MG63 (cell line): Measurements from ENCODE around the gene PROSER2. TPM values are rescaled to one million over a fixed set of nuclear protein-coding genes. Genes with fewer than 3 reads are reported as not detected.
A peak's percentile ranks its signal among the peaks of the same experiment; 100 is the strongest.
"Not testable (repeated sequence)": the region's sequence is repeated elsewhere in the genome, so short reads cannot be mapped to it uniquely, and the experiment has no call there.

ENCODE experiments used
- DNase-seq: peaks from one replicate; pipeline ENCODE4 v3.0.0-alpha.2; 2020
- H3K27me3 ChIP-seq: fragments of 250-450 bp; sonication (Bioruptor Pico); 2 replicates; pipeline ENCODE4 v1.5.1; 2020; ENCODE audit warnings: mild to moderate bottlenecking, moderate library complexity
- H3K36me3 ChIP-seq: fragments of 250-450 bp; sonication (Bioruptor Pico); 2 replicates; pipeline ENCODE4 v1.5.1; 2020; ENCODE audit warnings: mild to moderate bottlenecking, moderate library complexity
- H3K4me3 ChIP-seq: fragments of 250-450 bp; sonication (Bioruptor Pico); 2 replicates; pipeline ENCODE4 v1.5.1; 2020; ENCODE audit warnings: mild to moderate bottlenecking, moderate library complexity
- H3K9me3 ChIP-seq: fragments of 250-450 bp; sonication (Bioruptor Pico); 2 replicates; pipeline ENCODE4 v1.5.1; 2020; ENCODE audit warnings: mild to moderate bottlenecking, moderate library complexity
- total RNA-seq: library from RNA; depleted of rRNA; stranded (reverse); fragments of >200 nt; shearing (Covaris generic); gene quantifications from 2 replicates; pipeline ENCODE4 v1.2.3, GENCODE V29; 2014; ENCODE audit warnings: low replicate concordance

The PROSER2 gene
- total RNA-seq, 1 experiment from 2014 or later = 2.1 TPM

DNA sequence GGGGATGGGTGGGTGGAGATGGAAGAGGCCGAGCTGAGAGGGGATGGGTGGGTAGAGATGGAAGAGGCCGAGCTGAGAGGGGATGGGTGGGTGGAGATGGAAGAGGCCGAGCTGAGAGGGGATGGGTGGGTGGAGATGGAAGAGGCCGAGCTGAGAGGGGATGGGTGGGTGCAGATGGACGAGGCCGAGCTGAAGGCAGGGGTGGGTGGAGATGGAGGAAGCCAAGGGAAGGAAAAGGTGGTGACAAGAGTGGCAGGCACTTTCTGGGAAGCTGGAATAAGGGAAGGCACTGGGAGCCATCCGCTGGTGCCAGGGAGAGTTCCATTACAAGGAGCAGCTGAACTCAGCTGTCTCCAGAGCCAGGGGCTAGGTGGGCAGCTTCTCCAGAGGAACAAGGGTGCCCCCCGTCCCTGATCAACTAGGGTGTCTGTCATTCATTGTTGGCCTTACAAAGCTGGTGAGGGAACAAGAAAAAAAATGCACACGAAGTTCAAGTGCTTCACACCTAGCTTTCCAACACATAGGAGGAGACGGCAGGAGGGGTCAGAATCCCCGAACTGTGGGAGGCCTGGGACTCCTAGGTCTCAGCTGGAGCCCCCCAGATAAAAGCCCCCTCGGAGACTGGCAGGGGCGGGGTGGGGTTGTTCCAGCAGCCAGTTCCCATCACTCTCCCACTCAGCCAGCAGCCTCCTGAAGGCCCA, 62.4 kb downstream of the PROSER2 start:
- no peak for DNase-seq
- no peaks in the 10 kb centered on the region for H3K9me3 ChIP-seq
- H3K4me3 ChIP-seq = no peak overlapping the region
- H3K27me3 ChIP-seq = no peaks in the 10 kb centered on the region
- no peaks in the 10 kb centered on the region for H3K36me3 ChIP-seq

DNA sequence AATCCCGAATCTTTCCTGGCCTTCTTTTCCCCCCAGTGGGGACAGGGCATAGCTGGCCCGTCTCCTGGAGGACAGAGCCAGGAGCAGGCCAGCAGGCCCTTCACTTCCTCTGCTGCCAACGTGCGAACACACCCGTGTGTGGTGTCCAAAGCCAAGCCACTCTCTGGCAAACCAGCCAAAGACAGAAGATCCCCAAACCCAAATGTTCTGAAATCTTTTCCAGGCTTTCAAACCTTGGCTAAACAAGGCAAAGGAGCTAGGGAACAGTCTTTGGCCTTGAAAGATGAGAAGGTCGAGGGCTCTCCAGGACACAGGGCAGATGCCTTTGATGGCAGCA, 63.0 kb downstream of the PROSER2 start:
- no peak for DNase-seq
- no peaks in the 10 kb centered on the region for H3K9me3 ChIP-seq
- H3K27me3 ChIP-seq = no peaks in the 10 kb centered on the region
- no peaks in the 10 kb centered on the region for H3K36me3 ChIP-seq
- no peak overlapping the region for H3K4me3 ChIP-seq

GRCh38 chr10:11886851-11887250, 63.7 kb downstream of the PROSER2 start:
- Histone ChIP-seq H3K9me3 (no peaks in the 10 kb centered on the region), H3K4me3 (no peak overlapping the region), H3K36me3 (no peaks in the 10 kb centered on the region), H3K27me3 (no peaks in the 10 kb centered on the region)
- DNase-seq = peak; percentile 26

DNA sequence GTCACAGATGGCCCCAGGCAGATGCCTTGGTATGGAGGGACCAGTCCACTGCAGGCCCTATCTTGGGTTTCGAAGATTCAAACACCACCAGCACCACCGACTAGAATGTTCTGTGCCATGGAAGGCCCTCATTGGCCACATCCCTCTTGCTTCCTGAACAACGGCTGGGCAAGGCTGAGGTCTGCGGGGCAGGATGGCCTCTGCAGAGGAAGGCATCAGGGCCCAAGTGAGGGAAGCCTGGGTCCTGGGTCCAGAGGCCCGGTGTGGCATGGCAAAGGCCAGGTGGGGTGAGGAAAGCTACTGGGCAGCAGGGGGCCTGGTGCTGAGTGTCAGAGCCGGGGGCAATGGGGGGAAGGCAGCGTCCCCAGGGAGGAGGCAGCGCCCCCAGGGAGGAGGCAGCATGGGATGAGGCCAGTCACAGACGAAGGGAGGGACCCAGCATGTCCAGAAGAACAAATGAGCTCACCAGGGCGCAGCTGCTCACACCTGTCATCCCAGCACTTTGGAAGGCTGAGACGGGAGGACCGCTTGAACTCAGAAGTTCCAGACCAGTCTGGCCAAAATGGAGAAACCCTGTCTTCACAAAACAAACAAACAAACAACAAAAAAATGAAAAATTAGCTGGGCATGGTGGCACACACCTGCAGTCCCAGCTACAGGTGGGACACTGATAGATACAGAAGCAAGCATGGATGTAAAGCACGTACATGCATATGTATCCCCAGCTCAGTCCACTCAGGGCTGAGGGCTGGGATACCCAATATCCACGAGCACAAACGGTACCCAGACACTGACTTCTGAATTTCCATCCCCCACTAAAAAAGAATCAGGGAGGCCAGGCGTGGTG, 64.4 kb downstream of the PROSER2 start:
- no peak for DNase-seq
- Histone ChIP-seq H3K27me3 (no peaks in the 10 kb centered on the region), H3K4me3 (no peak overlapping the region), H3K9me3 (no peaks in the 10 kb centered on the region), H3K36me3 (no peaks in the 10 kb centered on the region)

GRCh38 chr10:11889263-11889662, 66.1 kb downstream of the PROSER2 start:
- H3K9me3 ChIP-seq, H3K27me3 ChIP-seq, H3K4me3 ChIP-seq, H3K36me3 ChIP-seq, DNase-seq: not testable (repeated sequence)

GRCh38 chr10:11891776-11892486, 68.8 kb downstream of the PROSER2 start:
- no peaks in the 10 kb centered on the region for H3K27me3 ChIP-seq
- H3K9me3 ChIP-seq = no peaks in the 10 kb centered on the region
- no peak for DNase-seq
- H3K4me3 ChIP-seq = no peak overlapping the region
- H3K36me3 ChIP-seq = no peaks in the 10 kb centered on the region

DNA sequence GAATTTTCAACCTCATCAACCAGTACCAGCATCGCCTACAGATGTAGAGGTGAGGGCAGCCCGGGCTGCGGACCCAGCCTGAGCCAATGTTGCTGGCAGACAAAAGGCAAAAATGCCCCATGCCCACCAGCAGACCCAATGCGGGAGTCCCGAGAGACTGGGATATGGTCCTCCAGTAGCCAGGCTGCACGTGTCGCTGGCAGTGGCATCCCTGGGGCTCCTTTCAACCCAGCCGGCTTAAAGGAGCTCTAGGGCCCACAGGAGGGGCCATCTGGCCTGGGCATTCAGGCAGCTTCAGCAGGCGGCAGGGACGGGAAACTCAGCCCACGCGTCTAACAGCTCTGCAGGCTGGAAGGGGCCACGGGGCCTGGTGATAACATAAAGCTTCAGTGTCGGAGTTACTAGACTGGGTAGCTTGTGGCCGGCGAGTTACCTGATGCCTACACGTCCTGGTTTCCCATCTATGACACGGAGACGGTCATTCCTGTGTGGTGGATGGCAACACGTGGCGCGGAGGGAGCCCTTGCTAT, 70.7 kb downstream of the PROSER2 start:
- no peak overlapping the region for H3K4me3 ChIP-seq
- no peak for DNase-seq
- H3K9me3 ChIP-seq = no peaks in the 10 kb centered on the region

GRCh38 chr10:11894381-11895107, 71.4 kb downstream of the PROSER2 start:
- Histone ChIP-seq H3K9me3 (no peaks in the 10 kb centered on the region), H3K27me3 (no peaks in the 10 kb centered on the region), H3K4me3 (no peak overlapping the region), H3K36me3 (no peaks in the 10 kb centered on the region)
- DNase-seq = no peak

More for the DNA sequence above, 70.7 kb downstream of the PROSER2 start:
- no peaks in the 10 kb centered on the region for H3K36me3 ChIP-seq
- no peaks in the 10 kb centered on the region for H3K27me3 ChIP-seq

GRCh38 chr10:11895108-11895466, 71.9 kb downstream of the PROSER2 start:
- DNase-seq = no peak

GRCh38 chr10:11895598-11895997, 72.4 kb downstream of the PROSER2 start:
- Histone ChIP-seq H3K36me3 (no peaks in the 10 kb centered on the region), H3K4me3 (no peak overlapping the region), H3K9me3 (no peaks in the 10 kb centered on the region), H3K27me3 (no peaks in the 10 kb centered on the region)
- DNase-seq = no peak

More at GRCh38 chr10:11895108-11895466, 71.9 kb downstream of the PROSER2 start:
- no peak overlapping the region for H3K4me3 ChIP-seq
- H3K36me3 ChIP-seq = no peaks in the 10 kb centered on the region
- H3K9me3 ChIP-seq = no peaks in the 10 kb centered on the region
- no peaks in the 10 kb centered on the region for H3K27me3 ChIP-seq

- Histone ChIP-seq H3K4me3 (no peak overlapping the region), H3K27me3 (no peaks in the 10 kb centered on the region), H3K36me3 (no peaks in the 10 kb centered on the region), H3K9me3 (no peaks in the 10 kb centered on the region)
- no peak for DNase-seq
Measured at GRCh38 chr10:11896549-11897200, 73.5 kb downstream of the PROSER2 start.

- H3K27me3 ChIP-seq = no peaks in the 10 kb centered on the region
- H3K9me3 ChIP-seq = no peaks in the 10 kb centered on the region
- no peaks in the 10 kb centered on the region for H3K36me3 ChIP-seq
- no peak overlapping the region for H3K4me3 ChIP-seq
- no peak for DNase-seq
Measured at GRCh38 chr10:11898033-11898371, 74.8 kb downstream of the PROSER2 start.

DNA sequence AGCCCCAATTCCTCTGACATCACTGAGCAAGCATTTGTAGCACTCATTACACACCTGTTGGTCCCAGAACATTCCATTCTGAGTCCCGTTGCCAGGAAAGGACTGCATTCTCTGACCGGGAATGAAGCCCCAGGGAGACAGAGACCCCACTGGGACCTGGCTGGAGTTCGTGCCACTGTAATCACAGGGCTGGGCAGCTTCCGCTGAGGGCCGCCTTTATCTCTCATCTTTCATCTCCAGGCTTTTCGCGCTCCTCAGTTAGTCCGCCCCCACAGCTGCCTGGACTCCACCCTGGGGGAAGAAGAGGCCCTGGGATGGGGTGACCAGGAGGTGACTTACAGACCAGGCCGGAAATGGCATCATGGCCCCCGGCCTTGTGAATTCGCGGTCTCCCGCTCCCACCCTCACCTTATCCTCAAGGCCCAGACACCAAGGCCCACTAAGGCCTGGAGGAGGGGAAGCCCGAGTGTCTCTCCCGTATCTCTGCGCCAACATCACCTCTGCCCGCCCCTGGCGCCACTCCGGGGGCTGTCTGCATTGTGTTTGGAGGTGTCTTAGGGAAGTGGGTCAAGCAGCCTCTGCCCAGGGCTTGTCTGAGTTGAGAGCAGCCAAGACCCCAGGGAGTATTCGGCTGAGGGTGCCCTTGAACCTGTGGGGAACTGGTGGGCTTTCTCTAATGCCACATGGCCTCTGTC, 75.4 kb downstream of the PROSER2 start:
- Histone ChIP-seq H3K4me3 (no peak overlapping the region), H3K27me3 (no peaks in the 10 kb centered on the region), H3K36me3 (no peaks in the 10 kb centered on the region), H3K9me3 (no peaks in the 10 kb centered on the region)
- DNase-seq = no peak

- no peak overlapping the region for H3K4me3 ChIP-seq
- DNase-seq = no peak
- no peaks in the 10 kb centered on the region for H3K36me3 ChIP-seq
Measured at GRCh38 chr10:11899067-11899876, 76.1 kb downstream of the PROSER2 start.

GRCh38 chr10:11901036-11901301, 77.8 kb downstream of the PROSER2 start:
- Histone ChIP-seq H3K27me3 (no peaks in the 10 kb centered on the region), H3K9me3 (no peaks in the 10 kb centered on the region), H3K36me3 (no peaks in the 10 kb centered on the region), H3K4me3 (no peak overlapping the region)
- no peak for DNase-seq

More at GRCh38 chr10:11899067-11899876, 76.1 kb downstream of the PROSER2 start:
- Histone ChIP-seq H3K9me3 (no peaks in the 10 kb centered on the region), H3K27me3 (no peaks in the 10 kb centered on the region)
